HL-60 (cell line): ENCODE measurements around the gene EMD.

Experiments
- DNase-seq, 2 experiments: peaks; one replicate each; pipeline ENCODE4 v3.0.0-alpha.2; 2010 to 2020; ENCODE audit warnings: low read depth in 1 of 2, low spot score in 1 of 2
- H3K27ac ChIP-seq: fragments of 250-450 bp; sonication (Bioruptor Pico); replicated peaks from 2 replicates; pipeline ENCODE4 v1.5.1; 2020; ENCODE audit warnings: mild to moderate bottlenecking, moderate library complexity
- H3K27me3 ChIP-seq: fragments of 250-450 bp; sonication (Bioruptor Pico); 2 replicates; pipeline ENCODE4 v1.5.1; 2021; ENCODE audit warnings: mild to moderate bottlenecking, moderate library complexity; ENCODE audit not compliant: insufficient read depth, poor library complexity, severe bottlenecking
- H3K4me3 ChIP-seq: replicated peaks from 2 replicates; pipeline ENCODE4 v1.5.1; 2011; ENCODE audit warnings: mild to moderate bottlenecking, control low read depth, low read length; ENCODE audit not compliant: insufficient read depth
- GABPA ChIP-seq: IDR thresholded peaks from 2 replicates; pipeline ENCODE4 v1.6.1; 2012; ENCODE audit warnings: low read depth
- POLR2AphosphoS5 ChIP-seq: IDR thresholded peaks from 2 replicates; pipeline ENCODE4 v1.6.1; 2012; ENCODE audit warnings: low read depth
- SPI1 ChIP-seq: IDR thresholded peaks from 2 replicates; pipeline ENCODE4 v1.6.1; 2012; ENCODE audit warnings: low read depth, mild to moderate bottlenecking, borderline replicate concordance
- TF ChIP-seq, protein P1 (sequence below): IDR thresholded peaks from 2 replicates; pipeline ENCODE4 v1.6.1; 2012; ENCODE audit warnings: low read depth; ENCODE audit not compliant: insufficient replicate concordance
- TF ChIP-seq, protein P2 (sequence below): IDR thresholded peaks from one replicate; pipeline ENCODE4 v1.5.1; 2011; ENCODE audit warnings: low read length, control low read depth, inconsistent platforms; ENCODE audit not compliant: insufficient read depth

The EMD gene

DNA sequence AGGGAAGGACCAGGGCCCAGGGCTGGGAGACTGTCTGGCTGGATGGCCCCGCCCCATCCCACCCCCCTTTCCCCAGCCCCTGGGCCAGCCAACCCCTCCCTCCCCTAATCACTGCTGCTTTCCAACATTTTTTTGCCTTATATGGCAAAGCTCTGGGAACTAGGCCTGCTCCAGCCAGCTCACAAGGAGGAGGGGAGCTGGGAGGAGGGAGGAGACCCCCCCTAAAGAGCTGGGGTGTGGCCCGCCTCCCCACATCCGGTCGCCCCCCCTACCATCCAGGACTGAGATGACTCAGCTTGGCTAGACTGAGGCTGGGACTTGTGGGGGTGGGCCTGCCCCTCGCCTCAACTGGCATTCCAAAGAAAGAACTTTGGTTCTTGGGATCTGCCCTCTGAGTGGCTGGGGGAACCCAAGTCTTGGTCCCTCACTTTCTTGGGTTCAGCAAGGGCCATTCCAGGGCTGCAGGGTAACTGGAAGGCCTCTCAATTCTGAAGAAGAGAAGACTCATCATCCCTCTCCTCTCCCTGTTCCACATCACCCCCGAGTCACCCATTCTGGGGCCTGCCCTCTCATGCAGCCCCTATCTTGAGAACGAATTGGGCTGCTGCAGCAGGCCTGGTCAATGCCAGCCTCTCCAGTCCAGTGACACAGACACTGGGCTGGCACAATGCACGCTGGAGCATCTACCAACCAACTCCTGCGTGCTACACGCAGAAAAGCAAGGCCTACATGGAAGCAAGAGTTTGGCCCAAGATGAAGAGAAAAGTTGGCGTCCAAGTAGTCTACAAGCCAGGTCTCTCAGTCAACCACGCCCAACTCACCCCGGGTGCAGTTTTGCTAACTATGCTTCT, 9.4 kb upstream of the EMD start:
- Histone ChIP-seq H3K27me3 (no peaks in the 10 kb centered on the region), H3K4me3 (peak overlapping the region; percentile 74), H3K27ac (peak overlapping the region; percentile 94)
- peak; percentile 70 to 80 for DNase-seq
- peak; percentile 60 for TF ChIP-seq POLR2AphosphoS5
- TF ChIP-seq, protein P1, sequence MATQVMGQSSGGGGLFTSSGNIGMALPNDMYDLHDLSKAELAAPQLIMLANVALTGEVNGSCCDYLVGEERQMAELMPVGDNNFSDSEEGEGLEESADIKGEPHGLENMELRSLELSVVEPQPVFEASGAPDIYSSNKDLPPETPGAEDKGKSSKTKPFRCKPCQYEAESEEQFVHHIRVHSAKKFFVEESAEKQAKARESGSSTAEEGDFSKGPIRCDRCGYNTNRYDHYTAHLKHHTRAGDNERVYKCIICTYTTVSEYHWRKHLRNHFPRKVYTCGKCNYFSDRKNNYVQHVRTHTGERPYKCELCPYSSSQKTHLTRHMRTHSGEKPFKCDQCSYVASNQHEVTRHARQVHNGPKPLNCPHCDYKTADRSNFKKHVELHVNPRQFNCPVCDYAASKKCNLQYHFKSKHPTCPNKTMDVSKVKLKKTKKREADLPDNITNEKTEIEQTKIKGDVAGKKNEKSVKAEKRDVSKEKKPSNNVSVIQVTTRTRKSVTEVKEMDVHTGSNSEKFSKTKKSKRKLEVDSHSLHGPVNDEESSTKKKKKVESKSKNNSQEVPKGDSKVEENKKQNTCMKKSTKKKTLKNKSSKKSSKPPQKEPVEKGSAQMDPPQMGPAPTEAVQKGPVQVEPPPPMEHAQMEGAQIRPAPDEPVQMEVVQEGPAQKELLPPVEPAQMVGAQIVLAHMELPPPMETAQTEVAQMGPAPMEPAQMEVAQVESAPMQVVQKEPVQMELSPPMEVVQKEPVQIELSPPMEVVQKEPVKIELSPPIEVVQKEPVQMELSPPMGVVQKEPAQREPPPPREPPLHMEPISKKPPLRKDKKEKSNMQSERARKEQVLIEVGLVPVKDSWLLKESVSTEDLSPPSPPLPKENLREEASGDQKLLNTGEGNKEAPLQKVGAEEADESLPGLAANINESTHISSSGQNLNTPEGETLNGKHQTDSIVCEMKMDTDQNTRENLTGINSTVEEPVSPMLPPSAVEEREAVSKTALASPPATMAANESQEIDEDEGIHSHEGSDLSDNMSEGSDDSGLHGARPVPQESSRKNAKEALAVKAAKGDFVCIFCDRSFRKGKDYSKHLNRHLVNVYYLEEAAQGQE: no peak

DNA sequence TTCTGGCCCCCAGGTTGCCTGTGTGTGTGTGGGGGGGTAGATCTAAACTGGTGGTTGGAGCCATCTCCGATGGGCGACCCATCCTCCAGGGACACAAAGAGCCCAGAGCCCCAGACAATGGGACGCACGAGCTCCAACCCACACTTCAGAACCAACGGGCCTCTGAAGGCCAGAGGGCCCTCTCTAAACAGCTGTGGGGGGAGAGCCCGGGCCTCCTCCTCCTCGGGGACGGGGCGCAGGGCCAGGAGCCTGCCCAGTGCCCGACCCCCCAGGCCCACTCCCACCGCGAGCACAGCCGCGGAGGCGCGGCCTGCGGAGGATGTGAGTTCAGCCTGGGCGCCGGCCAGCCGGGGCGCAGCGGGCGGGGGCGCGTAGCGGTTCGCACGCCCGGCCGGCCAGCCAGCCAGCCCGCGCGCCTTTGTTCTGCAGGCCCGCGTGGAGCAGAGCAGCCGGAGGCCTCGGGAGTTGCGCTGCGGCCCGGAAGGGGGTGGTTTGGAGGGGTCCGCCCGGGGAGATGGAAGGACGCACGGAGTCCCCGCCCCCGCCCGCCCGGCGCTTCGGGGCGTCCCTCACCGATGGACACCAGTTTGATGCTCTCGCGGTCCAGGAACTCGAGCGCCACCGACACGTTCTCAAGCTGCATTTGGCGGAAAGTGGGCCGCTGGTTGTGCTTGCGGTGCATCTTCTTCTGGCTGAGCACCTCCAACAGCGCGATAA, 8.6 kb upstream of the EMD start:
- Histone ChIP-seq H3K4me3 (peak overlapping the region; percentile 74), H3K27ac (peak overlapping the region; percentile 94), H3K27me3 (no peaks in the 10 kb centered on the region)
- TF ChIP-seq, protein P1: no peak
- no peak for TF ChIP-seq SPI1
- TF ChIP-seq GABPA: no peak
- TF ChIP-seq, protein P2, sequence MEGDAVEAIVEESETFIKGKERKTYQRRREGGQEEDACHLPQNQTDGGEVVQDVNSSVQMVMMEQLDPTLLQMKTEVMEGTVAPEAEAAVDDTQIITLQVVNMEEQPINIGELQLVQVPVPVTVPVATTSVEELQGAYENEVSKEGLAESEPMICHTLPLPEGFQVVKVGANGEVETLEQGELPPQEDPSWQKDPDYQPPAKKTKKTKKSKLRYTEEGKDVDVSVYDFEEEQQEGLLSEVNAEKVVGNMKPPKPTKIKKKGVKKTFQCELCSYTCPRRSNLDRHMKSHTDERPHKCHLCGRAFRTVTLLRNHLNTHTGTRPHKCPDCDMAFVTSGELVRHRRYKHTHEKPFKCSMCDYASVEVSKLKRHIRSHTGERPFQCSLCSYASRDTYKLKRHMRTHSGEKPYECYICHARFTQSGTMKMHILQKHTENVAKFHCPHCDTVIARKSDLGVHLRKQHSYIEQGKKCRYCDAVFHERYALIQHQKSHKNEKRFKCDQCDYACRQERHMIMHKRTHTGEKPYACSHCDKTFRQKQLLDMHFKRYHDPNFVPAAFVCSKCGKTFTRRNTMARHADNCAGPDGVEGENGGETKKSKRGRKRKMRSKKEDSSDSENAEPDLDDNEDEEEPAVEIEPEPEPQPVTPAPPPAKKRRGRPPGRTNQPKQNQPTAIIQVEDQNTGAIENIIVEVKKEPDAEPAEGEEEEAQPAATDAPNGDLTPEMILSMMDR: no peak
- DNase-seq: peak in 1 of 2 experiments; percentile 85

DNA sequence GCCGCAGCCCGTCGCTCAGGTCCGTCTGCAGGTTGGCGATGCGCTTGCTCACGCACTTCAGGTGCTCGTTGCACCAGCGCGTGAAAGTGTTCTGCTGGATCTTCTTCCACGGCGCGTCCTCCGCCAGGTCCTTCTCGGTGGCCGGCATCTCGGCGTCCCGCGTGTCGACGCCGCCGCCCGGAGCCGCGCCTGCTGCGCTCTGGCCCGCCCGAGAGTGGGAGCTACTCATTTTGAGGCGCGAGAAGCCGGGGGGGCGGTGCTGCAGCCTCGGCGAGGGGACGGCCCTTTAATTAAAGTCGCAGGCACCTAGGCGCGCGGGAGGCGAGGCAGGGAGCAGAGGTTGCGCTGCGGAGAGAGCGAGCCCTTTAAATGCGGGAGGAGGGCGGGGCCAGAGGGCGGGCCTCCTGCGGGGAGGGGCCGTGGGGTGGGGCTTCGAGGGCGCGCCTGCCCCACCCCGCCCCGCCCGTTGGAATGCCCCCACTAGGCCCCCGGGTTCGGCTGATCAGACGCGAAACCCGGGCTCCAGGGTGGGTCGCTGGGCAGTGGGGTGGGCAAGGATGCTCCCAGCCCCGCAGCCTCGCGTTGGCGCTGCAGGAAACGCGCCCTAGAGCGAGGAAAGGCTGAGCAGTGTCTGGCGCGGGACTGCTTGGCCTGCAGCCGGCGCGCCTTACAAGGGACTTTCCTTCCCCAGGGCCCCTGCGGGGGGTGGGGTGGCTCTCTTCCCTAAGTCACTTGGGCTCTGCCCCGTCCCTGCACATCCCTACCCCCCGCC, 7.9 kb upstream of the EMD start:
- peak; percentile 84 to 94 for DNase-seq
- H3K27ac ChIP-seq: peak overlapping the region; percentile 94
- TF ChIP-seq, protein P1: no peak
- peak; percentile 92 for TF ChIP-seq POLR2AphosphoS5
- peak overlapping the region; percentile 74 for H3K4me3 ChIP-seq
- no peaks in the 10 kb centered on the region for H3K27me3 ChIP-seq
